Ureter (tissue), 1 donor: ENCODE results near the gene SLC16A14. TPM values are rescaled to one million over a fixed set of nuclear protein-coding genes. Genes with fewer than 3 reads are reported as not detected.
"Not testable (repeated sequence)": the region's sequence is repeated elsewhere in the genome, so short reads cannot be mapped to it uniquely, and the experiment has no call there.

Experiments
- DNase-seq: peaks from one replicate; pipeline ENCODE4 v3.0.0-alpha.2; 2020; ENCODE audit warnings: low spot score
- total RNA-seq: library from RNA; stranded (reverse); gene quantifications from one replicate; pipeline ENCODE4 v1.2.4, GENCODE V29; 2023
- donor health status: DM: yes; HTN: yes; CAD: no.

The SLC16A14 gene, protein sequence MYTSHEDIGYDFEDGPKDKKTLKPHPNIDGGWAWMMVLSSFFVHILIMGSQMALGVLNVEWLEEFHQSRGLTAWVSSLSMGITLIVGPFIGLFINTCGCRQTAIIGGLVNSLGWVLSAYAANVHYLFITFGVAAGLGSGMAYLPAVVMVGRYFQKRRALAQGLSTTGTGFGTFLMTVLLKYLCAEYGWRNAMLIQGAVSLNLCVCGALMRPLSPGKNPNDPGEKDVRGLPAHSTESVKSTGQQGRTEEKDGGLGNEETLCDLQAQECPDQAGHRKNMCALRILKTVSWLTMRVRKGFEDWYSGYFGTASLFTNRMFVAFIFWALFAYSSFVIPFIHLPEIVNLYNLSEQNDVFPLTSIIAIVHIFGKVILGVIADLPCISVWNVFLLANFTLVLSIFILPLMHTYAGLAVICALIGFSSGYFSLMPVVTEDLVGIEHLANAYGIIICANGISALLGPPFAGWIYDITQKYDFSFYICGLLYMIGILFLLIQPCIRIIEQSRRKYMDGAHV
- total RNA-seq: 9.2 TPM

DNA sequence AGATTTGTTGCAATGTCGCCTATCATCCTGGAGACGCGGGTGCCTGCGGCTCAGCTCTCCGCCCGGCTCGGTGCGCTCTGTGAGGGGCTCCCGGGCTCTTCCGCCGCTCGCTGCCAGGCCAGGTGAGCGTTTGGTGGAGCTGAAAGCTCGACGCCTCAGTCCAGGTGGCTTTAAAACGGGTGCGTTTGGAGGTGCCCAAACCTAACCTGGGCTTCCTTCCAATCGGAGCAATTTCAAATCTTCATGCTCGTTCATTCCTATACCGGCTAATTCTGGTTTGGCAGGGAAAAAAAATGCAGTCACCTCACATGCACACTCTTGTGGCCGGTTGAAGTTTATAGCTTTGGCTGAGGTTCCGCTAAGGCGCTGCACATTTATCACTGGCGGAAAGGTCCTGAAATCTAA lies at the start of gene SLC16A14:
SLC16A14 (minus strand) TSS at position 274 of the 405 bp plus-strand sequence. CDS start 9,572 bp downstream, outside the sequence.
- DNase-seq: peak; percentile 61

DNA sequence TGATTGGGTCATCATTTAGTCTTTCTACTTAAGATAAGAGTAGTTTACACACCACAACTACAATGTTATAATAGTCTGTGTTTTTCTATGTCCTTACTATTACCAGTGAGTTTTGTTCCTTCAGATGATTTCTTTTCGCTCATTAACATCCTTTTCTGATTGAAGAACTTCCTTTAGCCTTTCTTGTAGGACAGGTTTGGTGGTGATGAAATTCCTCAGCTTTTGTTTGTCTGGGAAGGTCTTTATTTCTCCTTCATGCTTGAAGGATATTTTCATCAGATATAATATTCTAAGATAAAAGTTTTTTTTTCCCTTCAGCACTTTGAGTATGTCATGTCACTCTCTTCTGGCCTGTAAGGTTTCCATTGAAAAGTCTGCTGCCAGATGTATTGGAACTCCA lies 38.0 kb upstream of the SLC16A14 start:
- DNase-seq: no peak

DNA sequence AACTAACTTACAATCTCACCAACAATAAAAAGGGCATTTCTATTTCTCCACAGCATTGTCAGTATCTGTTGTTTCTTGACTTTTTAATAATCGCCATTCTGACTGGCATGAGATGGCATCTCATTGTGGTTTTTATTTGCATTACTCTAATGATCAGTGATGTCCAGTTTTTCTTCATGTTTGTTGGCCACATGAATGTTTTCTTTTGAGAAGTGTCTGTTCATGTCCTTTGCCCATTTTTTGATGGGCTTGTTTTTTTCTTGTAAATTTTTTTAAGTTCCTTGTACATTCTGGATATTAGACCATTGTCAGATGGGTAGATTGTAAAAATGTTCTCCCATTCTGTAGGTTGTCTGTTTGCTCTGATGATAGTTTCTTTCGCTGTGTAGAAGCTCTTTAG lies 33.2 kb upstream of the SLC16A14 start:
- not testable (repeated sequence) for DNase-seq

DNA sequence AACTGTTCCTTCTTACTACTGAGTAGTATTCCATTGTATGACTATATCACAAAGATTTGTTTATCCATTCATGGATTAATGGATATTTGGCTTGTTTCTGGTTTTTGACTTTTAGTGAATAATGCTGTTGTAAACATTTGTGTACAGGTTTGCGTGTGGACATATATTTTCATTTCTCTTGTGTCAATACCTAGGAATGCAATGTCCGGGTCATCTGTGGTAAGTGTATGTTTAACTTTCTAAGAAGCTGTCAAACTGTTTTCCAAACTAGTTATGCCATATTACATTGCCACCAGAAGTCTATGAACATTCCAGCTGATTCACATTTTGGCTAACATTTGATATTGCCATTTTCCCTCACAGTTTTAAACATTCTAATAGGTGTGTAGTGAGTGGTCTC lies 29.1 kb upstream of the SLC16A14 start:
- no peak for DNase-seq

DNA sequence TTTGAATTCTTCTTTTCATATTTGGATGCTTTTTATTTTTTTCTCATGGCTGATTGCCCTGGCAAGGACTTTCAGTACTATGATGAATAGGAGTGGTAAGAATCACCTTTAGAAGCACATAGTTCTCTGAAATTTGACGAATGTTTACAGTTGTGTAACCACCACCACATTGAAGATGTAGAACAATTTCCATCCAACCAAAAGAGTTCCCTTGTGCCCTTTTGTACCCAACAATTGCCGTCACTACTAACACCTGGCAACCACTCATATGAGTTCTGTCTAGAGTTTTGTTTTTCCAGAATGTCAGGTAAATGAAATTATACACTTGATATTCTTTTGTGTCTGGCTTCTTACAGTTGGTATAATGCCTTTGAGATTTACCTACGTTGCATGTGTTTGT lies 28.7 kb upstream of the SLC16A14 start:
- no peak for DNase-seq

DNA sequence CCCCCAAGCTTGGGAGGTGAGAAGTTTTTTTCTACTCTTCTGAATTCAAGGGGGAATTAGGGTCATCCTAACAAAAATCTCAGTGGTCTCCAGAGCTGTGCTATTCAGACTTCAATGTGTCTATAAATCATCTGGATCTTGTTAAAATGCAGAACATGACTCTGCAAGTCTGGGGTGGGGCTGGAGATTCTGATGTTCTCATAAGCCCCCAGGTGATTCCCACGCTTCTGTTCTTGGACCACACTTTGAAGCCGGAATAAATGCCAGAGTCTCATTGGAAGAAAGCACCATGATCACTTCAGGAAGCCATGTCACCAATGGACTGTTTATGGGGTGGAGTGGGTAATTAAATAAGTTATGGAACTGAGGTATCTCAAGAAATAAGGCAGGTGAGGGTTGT lies 22.2 kb upstream of the SLC16A14 start:
- no peak for DNase-seq

DNA sequence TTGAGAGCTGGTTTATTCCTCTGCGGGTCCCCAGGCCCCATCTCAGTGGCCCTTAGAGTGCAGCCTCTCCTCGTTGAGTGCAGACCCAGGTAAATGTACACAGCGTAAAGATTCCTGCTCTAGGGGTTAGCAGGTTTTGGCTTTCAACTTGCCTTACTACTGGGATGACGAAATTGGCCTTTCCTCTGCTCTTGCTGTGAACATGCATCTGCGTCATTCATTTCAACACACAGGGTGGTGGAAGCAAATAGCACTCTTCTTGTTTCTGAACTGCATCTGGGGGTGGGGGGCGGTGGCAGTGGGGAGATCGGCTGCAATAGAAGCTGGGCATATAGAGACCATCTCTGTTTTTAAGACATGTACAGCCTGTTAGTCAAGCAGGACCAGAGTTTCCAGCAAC lies 16.5 kb upstream of the SLC16A14 start:
- no peak for DNase-seq

DNA sequence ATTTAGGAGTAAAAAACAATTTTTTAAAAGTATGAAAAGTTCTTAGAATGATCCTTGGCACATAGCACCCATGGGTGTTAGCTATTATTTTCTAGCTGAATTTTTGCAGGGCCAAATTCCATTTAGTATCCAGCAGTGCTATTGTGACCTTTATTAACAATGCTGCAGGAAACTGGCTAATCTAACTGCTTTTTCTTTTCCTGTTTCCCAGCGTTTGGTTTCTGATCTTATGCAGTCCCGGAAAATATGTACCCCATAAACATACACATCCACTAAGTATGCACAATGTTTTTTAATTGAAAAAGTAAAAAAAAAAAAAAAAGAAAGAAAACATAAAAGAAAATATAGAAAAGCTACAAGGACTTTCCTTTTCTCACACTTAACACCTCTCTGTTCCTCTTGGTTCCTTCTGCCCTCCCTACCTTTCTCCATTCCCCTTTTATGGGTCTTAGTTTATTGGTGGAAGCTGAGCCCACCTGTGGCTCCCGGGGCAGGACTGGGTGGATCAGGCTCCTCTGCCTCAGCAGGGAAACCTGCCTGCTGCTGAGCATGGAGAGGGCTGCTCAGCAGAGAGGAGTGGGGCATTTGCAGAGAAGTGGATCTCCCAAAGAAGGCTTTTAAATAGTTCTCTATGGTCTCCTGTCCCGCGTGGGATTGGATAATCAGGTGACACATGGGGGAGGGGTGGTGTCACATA lies 9.3 kb upstream of the SLC16A14 start:
- no peak for DNase-seq

DNA sequence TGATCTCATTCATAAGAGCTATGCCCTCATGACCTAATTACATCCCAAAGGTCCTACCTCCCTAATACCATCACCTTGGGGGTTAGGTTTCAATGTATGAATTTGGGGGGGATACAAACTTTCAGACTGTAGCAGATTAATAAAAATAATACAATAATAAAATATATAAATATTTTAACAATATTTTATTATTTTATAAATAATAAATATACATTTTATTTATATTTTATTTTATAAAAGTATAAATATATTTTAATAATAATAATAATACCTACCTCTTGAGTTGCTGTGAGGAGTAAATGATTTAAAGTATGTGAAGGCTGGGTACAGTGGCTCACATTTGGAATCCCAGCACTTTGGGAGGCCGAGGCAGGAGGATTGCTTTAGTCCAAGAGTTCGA lies 8.1 kb upstream of the SLC16A14 start:
- no peak for DNase-seq

DNA sequence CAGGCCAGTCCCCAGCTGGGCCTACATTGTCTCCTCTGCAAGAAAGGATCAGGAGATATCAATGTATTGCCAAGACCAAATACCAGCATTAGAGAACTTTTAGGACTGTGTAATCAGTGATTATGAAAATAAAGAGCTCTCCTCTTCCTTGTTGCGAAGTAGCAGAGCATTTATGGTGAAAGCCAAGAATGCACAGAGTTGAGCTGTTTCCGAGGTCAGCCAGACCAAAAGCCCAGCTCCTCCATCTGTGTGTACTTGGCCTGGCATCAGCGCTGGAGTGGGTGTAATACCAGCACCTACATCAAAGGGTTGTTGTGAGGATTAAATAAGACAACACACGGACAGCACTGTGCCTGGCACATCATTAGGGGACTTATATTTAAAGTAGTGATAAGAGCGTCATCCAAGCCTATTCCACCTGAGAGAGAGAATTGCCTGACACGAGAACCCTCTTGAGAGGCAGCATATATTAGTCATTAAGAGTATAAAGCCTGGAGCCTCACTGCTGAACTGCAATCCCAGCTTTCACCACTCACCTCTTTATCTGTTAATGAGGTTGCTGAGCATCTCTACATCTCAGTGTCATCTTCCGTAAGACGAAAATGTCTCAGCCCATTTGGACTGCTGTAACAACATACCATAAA lies 7.4 kb upstream of the SLC16A14 start:
- no peak for DNase-seq

DNA sequence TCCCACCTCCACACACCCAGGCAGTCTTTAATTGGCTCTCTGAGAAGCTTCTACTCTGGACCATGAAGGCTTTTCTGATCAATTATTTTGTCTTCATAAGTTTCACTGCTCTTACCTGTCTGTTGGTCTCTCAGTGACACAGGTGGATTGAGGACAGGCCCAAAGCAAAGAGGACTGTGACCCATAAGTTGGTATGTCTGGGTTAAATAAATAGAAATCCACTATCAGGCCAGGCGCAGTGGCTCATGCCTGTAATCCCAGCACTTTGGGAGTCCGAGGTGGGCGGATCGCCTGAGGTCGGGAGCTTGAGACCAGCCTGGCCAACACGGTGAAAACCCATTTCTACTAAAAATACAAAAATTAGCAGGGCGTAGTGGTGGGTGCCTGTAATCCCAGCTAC lies 2.7 kb upstream of the SLC16A14 start:
- DNase-seq: no peak

DNA sequence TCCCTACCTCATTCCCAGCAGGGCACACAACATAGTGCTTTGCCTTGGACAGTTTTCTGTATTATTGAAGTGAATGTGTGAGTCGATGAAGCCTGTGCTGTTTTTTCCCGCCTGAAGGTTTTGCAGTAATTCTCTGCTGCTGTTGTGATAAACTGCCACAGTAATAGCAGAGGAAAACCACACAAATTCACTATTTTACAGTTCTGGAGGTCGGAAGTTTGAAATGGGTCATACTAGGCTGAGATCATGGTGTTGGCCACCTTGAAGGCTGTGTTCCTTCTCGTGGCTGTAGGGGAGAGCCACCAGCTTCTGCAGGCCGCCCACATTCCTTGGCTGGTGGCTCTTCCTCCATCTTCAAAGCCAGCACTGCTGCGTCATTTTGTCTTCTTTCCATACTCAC lies 678 bp upstream of the SLC16A14 start:
- DNase-seq: no peak

DNA sequence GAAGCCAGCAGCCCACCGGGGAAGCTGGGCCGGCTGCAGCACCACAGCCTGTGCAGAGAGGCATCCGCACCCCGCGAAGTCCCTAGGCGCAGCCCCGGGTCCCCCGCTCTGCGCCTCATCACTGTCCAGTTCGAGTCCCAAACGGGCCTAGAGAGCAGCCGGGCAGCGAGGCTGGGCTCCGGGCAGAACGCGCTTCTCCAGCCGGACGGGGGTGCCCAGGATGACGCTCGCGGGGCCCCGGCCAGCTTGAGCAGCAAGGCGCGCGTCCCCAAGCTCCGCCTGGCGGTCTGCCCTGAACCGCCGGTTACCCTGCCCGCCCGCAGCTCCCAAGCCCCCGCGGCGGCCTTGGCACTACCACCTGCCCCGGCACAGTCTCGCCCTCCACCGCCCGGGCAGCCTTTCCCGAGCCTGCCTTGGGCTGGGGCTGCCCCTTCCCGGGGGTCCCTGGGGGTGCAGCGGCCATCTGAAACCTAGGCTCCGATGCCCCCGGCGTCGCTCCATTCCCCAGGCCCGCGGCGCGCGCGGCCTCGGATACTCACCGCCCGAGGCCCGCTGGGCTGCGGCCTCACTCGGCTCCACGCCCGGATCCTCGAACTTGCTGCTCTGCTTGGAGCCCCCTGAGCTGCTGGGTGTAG lies 591 bp downstream of the SLC16A14 start:
- peak; percentile 59 for DNase-seq

DNA sequence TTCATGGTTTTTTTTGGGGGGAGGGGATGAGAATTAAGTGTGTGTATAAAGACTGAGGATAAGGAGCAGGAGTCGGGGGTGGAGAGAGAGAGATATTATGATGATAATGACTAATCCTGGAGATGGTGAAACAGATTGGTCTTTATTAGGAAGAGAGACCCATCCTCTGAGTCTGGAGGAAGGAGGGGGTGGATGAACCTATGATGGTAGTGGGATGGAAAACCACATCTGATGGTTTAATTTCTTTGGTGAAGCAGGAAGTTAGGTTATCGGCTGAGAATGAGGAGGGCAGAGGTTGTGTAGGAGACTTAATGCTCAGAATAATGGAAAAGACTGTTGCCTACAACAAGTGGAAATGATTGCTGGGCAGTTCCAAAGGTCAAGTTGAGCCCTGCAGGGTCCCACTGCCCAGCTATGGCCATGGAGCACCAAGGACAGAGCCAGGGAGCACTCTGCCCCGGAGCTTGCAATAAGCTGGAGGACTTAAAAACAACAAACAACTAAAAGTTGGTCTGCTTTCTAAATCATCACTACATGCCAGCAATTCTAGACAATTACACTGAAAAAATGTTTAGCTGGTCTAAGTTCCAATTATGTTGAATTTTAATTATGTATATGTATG lies 7.9 kb downstream of the SLC16A14 start:
- no peak for DNase-seq

DNA sequence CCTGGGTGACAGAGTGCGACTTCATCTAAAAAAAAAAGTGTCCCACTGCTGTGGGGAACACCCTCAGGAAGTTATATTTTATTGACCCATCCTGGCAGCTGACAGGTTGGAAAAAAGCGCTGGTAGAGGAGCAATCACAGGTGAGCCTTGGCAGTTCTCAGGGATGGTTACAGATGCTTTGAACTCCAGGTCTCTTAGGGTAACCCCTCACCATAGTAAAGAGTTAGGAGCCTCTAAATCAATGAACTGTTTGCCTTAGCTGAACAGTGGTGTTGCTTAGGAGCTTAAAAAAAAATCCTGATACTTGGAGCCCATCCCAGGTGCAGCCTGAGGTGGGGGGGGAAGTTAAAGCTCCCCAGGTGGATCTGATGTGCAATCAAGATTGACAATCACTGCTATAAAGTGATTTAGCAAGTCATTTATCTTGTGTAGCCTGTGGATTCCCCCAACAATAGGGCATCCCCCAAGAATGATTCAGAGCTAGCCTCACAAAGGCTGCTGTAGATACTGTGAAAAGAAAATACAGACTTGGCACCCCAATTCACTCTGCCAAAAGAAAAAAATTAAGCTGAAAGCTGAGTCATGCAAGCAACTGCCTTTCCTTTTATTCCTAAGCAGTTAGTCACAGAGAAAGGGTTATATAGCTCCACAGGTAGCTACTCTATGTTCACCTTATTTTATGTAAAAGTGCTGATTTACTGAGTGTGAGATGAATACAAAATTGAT lies 14.8 kb downstream of the SLC16A14 start:
- no peak for DNase-seq

DNA sequence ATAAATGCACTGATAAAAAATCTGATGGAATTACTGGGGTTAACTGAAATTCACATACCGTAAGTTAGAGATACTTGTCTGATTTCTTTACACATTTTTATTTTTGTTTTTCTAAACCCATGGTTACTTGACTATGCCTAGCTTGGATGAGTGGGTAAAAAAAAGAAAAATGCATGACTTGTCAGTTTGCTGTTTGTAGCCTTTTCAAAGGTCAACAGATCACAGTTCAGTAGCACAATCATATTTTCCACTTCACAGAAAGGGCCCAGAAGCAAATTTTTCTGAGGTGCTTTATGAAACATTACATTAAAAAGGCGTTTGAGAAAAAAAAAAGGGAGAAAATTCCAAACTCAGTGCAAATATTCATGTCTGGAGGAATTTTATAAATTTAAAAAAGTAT lies 16.4 kb downstream of the SLC16A14 start:
- no peak for DNase-seq

DNA sequence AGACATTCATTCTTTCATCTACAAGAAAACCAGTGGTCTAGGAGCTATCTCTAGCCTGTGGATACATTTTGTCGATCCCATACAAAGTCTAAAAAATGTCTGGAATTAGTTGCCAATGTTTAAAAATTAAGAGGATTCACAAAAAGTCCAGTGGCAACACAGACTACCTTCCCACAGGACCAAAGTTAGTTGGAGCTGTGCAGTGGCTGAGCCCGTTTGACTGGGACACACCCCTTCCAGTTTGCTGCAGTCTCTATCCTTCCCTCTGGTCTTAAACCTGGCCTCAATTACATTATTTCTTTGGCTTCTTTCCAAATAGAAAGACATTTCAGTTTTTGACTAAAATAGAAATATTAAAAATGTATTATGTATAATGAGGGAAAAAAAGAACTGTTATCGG lies 18.6 kb downstream of the SLC16A14 start:
- DNase-seq: no peak

DNA sequence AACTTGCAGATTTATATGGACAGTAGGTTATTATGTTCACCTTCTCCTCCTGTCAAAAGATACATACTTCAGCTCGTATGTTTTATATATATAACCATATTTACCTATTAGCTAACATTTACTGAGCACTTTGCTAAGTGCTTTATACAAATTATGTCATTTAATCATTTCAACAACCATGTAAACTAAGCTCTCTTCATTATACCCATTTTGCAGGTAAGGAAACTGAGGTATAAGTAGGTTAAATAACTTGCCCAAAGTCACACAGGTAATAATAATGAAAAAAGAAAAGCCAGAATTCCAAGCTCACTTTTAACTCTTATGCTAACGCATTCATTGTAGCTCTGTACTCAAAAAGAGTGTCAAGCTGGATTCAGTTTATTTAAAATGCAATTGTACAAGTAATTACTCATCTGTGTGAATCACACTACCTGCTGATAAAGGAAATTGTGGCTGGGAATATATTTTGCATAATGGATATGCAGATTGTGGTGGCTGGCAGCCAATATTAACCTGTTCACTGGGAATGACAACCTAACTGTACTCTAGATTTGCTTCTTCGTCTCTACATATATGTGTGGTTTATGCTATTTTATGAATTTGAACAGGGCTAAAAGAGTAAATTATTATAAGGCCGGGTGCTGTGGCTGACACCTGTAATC lies 20.6 kb downstream of the SLC16A14 start:
- DNase-seq: no peak

DNA sequence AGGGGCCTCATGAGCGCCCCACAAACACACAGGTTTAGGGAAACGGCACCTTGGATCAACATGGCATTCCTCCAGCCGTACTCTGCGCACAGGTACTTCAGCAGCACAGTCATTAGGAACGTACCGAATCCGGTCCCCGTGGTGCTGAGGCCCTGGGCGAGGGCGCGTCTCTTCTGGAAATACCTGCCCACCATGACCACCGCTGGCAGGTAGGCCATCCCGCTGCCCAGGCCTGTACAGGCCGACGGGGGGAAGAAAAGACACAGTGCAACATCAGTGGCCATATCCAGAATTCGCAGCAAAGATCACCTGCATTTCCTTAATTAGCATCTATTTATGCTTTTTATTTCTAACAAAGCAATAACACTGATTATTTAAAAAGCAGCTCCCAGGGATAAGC lies 22.2 kb downstream of the SLC16A14 start:
- no peak for DNase-seq

DNA sequence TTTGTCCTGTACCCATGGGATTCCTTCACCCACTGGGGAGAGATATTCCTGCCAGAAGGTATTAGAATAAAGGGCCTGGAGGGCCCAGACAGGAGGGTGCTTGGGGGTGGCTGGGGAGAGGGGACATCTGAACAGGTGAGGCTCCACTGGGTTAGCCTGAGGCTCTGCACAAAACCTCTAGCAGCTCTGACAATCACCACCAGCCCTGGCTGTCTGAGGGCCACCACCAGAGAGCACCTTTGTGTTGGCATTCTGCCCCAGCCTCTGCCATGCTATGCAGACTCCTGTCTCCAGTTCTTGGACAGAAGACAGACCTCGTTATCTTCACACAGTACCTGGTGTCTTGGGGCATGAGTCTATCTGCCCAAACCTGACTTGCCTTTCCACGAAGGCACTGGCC lies 25.3 kb downstream of the SLC16A14 start:
- DNase-seq: no peak
